ENCODE measurements around the gene RERE. TPM values are rescaled to one million over a fixed set of nuclear protein-coding genes. Genes with fewer than 3 reads are reported as not detected.

RERE gene
- total and polyA plus RNA-seq, 7 donors: 19.2 to 148 (median 90.6) TPM

DNA sequence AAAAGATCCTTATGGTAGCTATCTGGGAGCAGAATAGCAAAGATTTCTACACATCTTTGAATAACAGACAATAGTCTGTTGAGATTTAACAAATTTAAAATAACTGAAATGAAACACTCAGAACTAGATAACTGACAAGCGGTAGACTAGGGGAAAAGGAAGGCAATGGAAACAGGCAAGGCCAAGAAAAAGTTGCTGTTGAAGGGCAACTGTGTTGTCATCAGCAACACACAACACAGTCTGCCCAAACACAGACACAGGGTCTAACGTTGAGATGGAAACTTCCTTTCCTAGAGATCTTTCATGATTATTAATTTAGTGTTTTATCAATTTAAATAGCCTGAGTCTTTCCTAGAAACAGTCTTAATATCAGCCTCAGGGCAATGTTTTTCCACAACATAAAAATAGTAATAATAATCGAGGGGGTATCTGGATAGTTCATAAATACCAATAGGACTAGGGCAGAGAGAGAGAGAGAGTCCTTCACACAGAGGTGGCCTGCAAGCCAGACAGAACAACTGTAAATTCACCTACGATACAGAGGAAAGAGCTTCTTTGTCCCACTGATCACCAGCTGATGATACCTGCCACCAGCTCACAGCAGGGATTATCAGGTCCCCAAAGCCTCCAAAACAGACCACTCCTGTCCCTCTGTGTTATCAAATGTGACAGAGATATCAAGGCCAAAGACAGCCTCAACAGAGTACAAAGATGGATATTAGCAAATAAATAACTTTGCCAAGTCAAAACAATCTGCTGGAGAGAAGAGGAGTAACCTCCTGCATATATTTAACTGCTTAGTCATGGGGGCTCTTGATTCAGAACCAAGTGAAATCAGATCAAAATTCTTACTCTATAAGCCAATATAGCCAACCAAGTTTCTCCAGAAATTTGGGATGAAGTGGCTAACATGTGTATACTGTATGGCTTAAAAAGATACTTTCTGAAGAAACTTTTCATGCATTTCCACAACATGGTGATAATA, 254.3 kb downstream of the RERE start:
- TF ChIP-seq CTCF (IDR thresholded peaks at IDR 0.05) (no peak), POLR2AphosphoS5 (IDR thresholded peaks at IDR 0.05) (no peak), POLR2A (IDR thresholded peaks at IDR 0.05) (no peak), EP300 (IDR thresholded peaks at IDR 0.05) (no peak)
- Histone ChIP-seq H3K36me3 (no peaks in the 10 kb centered on the region), H3K9me3 (no peaks in the 10 kb centered on the region), H3K27ac (no peak overlapping the region), H3K27me3 (no peaks in the 10 kb centered on the region), H3K4me1 (peaks cover 0 to 28% (median 19%) of the 10 kb centered on the region in 4 donors), H3K4me3 (no peak overlapping the region)
- DNase-seq: no peak
- 69 to 70% methylated on average over 4 of the region's 4 CpGs for WGBS, 2 donors
- intact Hi-C loops (cut with DNase I): no loop called here

DNA sequence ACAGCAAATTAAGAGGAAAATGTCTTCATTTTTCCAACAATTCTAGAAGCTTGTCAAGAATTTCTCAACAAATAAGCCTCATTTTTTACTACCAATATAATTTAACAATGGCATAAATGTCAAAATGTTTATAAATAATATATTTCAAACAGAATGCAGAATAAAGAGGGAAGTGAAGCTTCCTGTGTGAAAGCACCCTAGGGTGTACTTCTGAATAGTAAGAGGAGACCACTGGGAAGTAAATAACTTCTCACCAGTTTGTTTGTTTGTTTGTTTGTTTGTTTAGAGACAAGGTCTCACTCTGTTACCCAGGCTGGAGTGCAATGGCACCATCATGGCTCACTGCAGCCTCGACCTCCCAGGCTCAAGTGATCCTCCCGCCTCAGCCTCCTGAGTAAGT, 255.2 kb downstream of the RERE start:
- intact Hi-C loops (cut with DNase I): no loop called here
- Histone ChIP-seq H3K36me3 (no peaks in the 10 kb centered on the region), H3K27ac (no peak overlapping the region), H3K9me3 (no peaks in the 10 kb centered on the region), H3K4me1 (peaks cover 0 to 28% (median 19%) of the 10 kb centered on the region in 4 donors), H3K4me3 (no peak overlapping the region), H3K27me3 (no peaks in the 10 kb centered on the region)
- TF ChIP-seq POLR2AphosphoS5 (IDR thresholded peaks at IDR 0.05): no peak
- TF ChIP-seq POLR2A (IDR thresholded peaks at IDR 0.05): no peak
- no peak for TF ChIP-seq CTCF (IDR thresholded peaks at IDR 0.05)
- TF ChIP-seq EP300 (IDR thresholded peaks at IDR 0.05): no peak
- no peak for DNase-seq
- WGBS, 2 donors: 92 to 94% methylated on average over 2 of the region's 2 CpGs

GRCh38 chr1:8560611-8561544, 256.6 kb downstream of the RERE start:
- Histone ChIP-seq H3K27ac (no peak overlapping the region), H3K4me1 (peaks cover 0 to 28% (median 19%) of the 10 kb centered on the region in 4 donors), H3K4me3 (no peak overlapping the region), H3K36me3 (peaks cover 0 to 5% (median 0%) of the 10 kb centered on the region in 4 donors), H3K27me3 (no peaks in the 10 kb centered on the region), H3K9me3 (no peaks in the 10 kb centered on the region)
- intact Hi-C loops (cut with DNase I): loop anchor here (1.0 to 2.0 kb wide), 3 partner anchors 110 to 288 kb away; no protein-coding TSS in a partner anchor
- 38 to 39% methylated on average over 2 of the region's 2 CpGs for WGBS, 2 donors
- no peak for TF ChIP-seq EP300 (IDR thresholded peaks at IDR 0.05)
- TF ChIP-seq POLR2A (IDR thresholded peaks at IDR 0.05): no peak
- peak; percentile 88 to 92 (median 88) for TF ChIP-seq CTCF (IDR thresholded peaks at IDR 0.05)
- no peak for TF ChIP-seq POLR2AphosphoS5 (IDR thresholded peaks at IDR 0.05)
- DNase-seq: no peak

DNA sequence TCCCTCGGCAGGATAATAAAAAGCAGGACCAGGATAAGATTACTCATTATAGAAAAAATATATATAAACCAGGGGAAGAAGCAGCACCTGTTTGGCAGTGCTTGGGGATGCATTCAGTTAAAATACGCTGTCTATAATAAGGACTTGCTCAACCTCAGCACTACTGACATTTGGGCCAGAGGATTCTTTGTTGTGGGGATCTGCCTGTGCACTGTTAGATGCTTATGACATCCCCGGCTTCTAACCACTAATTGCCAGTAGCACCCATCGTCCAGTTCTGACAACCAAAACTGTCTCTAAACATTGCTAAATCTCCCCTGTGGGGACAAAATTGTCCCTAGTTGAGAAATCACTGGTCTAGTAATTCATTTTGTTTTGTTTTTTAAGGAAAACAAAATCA, 257.4 kb downstream of the RERE start:
- H3K27me3 ChIP-seq: no peaks in the 10 kb centered on the region
- no peak overlapping the region for H3K27ac ChIP-seq
- H3K9me3 ChIP-seq: no peaks in the 10 kb centered on the region
- no peak for TF ChIP-seq POLR2AphosphoS5 (IDR thresholded peaks at IDR 0.05)
- no peak for TF ChIP-seq EP300 (IDR thresholded peaks at IDR 0.05)
- no peak for TF ChIP-seq CTCF (IDR thresholded peaks at IDR 0.05)
- TF ChIP-seq POLR2A (IDR thresholded peaks at IDR 0.05): no peak
- peaks cover 0 to 11% (median 0%) of the 10 kb centered on the region in 4 donors for H3K36me3 ChIP-seq
- H3K4me1 ChIP-seq: peaks cover 0 to 28% (median 22%) of the 10 kb centered on the region in 4 donors
- H3K4me3 ChIP-seq: no peak overlapping the region
- DNase-seq: no peak
- 83 to 88% methylated on average over 4 of the region's 4 CpGs for WGBS, 2 donors
- intact Hi-C loops (cut with DNase I): loop anchor here (2.0 kb wide), 2 partner anchors 167 to 289 kb away; no protein-coding TSS in a partner anchor
